RWPE2 (cell line): ENCODE data around the gene PLAC1.
A peak's percentile ranks its signal among the peaks of the same experiment; 100 is the strongest.

Source experiments
- ATAC-seq: fragments of 200-7000 bp; cut with Tn5 transposase; 3 replicates; pipeline ENCODE4 v1.9.1; 2021; ENCODE audit warnings: low read depth
- DNase-seq: peaks from one replicate; pipeline ENCODE4 v3.0.0-alpha.2; 2020; ENCODE audit warnings: low spot score
- H3K27ac ChIP-seq: fragments of 450-650 bp; 2 replicates; pipeline ENCODE4 v1.5.1; 2017; ENCODE audit warnings: mild to moderate bottlenecking; ENCODE audit not compliant: poor library complexity, severe bottlenecking
- H3K27me3 ChIP-seq: fragments of 250-450 bp; sonication (Bioruptor Pico); 2 replicates; pipeline ENCODE4 v1.5.1; 2021; ENCODE audit warnings: mild to moderate bottlenecking, moderate library complexity; ENCODE audit not compliant: insufficient read depth, poor library complexity, severe bottlenecking
- H3K36me3 ChIP-seq: fragments of 250-450 bp; sonication (Bioruptor Pico); 2 replicates; pipeline ENCODE4 v1.5.1; 2020; ENCODE audit warnings: low read depth, mild to moderate bottlenecking, moderate library complexity
- H3K4me1 ChIP-seq: fragments of 250-450 bp; sonication (Bioruptor Pico); 2 replicates; pipeline ENCODE4 v1.5.1; 2021; ENCODE audit warnings: mild to moderate bottlenecking, moderate library complexity; ENCODE audit not compliant: insufficient read depth, poor library complexity, severe bottlenecking
- H3K4me3 ChIP-seq: fragments of 250-450 bp; sonication (Bioruptor Pico); 2 replicates; pipeline ENCODE4 v1.5.1; 2021; ENCODE audit warnings: mild to moderate bottlenecking, moderate library complexity; ENCODE audit not compliant: severe bottlenecking
- H3K9me3 ChIP-seq: fragments of 250-450 bp; sonication (Bioruptor Pico); 2 replicates; pipeline ENCODE4 v1.5.1; 2021; ENCODE audit warnings: mild to moderate bottlenecking, moderate library complexity; ENCODE audit not compliant: severe bottlenecking
- TF ChIP-seq, protein P1 (sequence below): fragments of 450-650 bp; IDR thresholded peaks from one replicate; pipeline ENCODE4 v1.5.1; 2017; ENCODE audit warnings: mild to moderate bottlenecking, moderate library complexity; ENCODE audit not compliant: poor library complexity, severe bottlenecking

The PLAC1 gene

DNA sequence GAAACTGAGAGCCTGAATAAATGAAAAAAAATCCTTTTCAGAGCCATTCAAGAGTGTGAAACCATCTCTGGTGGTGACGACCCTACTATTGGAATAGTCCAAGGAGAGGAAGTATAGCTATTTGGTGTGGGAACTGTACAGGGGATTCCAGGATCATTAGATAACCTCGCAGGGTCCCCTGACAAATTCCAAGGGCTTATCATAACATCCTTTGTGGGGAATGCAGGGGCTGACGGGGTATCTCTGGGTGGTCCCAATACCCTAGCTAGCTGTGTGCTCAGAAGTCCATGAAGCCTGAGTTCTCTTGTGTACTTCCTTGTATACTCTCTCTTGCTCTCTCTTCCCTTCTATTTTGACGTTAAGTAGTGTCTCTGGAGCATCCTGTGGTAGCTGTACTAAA, 13.8 kb upstream of the PLAC1 start:
- ATAC-seq = no peak
- peaks cover 38% of the 10 kb centered on the region for H3K4me1 ChIP-seq
- TF ChIP-seq, protein P1, sequence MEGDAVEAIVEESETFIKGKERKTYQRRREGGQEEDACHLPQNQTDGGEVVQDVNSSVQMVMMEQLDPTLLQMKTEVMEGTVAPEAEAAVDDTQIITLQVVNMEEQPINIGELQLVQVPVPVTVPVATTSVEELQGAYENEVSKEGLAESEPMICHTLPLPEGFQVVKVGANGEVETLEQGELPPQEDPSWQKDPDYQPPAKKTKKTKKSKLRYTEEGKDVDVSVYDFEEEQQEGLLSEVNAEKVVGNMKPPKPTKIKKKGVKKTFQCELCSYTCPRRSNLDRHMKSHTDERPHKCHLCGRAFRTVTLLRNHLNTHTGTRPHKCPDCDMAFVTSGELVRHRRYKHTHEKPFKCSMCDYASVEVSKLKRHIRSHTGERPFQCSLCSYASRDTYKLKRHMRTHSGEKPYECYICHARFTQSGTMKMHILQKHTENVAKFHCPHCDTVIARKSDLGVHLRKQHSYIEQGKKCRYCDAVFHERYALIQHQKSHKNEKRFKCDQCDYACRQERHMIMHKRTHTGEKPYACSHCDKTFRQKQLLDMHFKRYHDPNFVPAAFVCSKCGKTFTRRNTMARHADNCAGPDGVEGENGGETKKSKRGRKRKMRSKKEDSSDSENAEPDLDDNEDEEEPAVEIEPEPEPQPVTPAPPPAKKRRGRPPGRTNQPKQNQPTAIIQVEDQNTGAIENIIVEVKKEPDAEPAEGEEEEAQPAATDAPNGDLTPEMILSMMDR = no peak
- no peaks in the 10 kb centered on the region for H3K9me3 ChIP-seq
- H3K27ac ChIP-seq = peak overlapping the region; percentile 97
- no peak for DNase-seq
- H3K36me3 ChIP-seq = no peaks in the 10 kb centered on the region
- H3K4me3 ChIP-seq = no peak overlapping the region
- H3K27me3 ChIP-seq = no peaks in the 10 kb centered on the region

DNA sequence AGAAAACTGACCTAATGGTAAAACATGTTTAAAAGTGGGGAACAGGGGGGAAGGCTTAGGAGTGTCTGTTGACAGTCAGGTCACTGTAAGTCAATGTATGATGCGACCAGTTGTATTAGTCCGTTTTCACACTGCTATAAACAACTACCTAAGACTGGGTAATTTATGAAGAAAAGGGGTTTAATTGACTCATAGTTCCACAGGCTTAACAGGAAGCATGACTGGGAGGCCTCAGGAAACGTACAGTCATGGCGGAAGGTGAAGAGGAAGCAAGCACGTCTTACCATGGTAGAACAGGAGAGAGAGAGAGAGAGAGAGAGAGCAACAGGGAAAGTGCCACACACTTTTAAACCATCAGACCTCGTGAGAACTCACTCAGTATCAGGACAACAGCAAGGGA, 13.0 kb upstream of the PLAC1 start:
- TF ChIP-seq, protein P1 = no peak
- H3K4me1 ChIP-seq = peaks cover 32% of the 10 kb centered on the region
- no peak for ATAC-seq
- no peaks in the 10 kb centered on the region for H3K27me3 ChIP-seq
- no peaks in the 10 kb centered on the region for H3K9me3 ChIP-seq
- no peaks in the 10 kb centered on the region for H3K36me3 ChIP-seq
- DNase-seq = no peak
- H3K4me3 ChIP-seq = no peak overlapping the region
- peak overlapping the region; percentile 97 for H3K27ac ChIP-seq

DNA sequence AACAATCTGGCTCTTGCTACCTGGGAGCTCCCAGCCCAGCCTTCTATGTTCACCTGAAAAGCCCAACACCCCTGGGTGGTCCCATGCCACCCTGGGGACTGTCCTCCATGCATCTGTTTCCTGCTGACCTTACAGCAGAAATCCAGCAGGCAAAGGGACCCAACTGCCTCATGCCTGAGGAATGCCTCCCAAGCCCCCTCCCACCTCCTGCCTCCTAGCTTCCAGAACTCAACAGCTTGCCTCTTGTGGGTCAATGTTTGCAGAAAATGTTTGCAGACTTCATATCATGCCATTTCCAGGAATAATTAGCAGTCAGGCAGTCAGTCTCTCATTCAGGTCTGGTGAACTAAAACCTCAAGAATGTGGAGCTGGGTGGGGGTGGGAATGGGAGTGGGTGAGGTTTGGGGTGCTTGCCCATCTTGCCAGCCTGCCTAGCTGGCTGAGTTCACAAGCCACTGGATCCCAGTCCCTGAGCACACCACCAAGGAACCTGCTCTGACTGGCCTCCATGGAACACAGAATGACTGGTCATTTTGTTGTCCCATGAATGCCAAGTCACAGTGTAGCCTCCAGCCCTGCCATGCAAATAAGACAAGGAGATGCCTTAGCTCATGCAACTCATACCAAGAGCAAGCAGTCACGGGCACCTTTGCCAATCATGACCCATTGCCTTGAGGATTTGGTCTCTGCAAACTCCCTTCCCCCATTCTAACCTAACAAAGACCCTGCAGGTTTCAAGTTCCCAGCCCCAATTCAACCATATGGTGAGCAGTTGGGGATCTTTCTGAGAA, 12.1 kb upstream of the PLAC1 start:
- peak; percentile 64 for DNase-seq
- ATAC-seq = peak; percentile 77
- Histone ChIP-seq H3K4me3 (no peak overlapping the region), H3K9me3 (no peaks in the 10 kb centered on the region), H3K4me1 (peaks cover 26% of the 10 kb centered on the region), H3K36me3 (no peaks in the 10 kb centered on the region), H3K27ac (peak overlapping the region; percentile 97), H3K27me3 (no peaks in the 10 kb centered on the region)
- TF ChIP-seq, protein P1 = no peak

DNA sequence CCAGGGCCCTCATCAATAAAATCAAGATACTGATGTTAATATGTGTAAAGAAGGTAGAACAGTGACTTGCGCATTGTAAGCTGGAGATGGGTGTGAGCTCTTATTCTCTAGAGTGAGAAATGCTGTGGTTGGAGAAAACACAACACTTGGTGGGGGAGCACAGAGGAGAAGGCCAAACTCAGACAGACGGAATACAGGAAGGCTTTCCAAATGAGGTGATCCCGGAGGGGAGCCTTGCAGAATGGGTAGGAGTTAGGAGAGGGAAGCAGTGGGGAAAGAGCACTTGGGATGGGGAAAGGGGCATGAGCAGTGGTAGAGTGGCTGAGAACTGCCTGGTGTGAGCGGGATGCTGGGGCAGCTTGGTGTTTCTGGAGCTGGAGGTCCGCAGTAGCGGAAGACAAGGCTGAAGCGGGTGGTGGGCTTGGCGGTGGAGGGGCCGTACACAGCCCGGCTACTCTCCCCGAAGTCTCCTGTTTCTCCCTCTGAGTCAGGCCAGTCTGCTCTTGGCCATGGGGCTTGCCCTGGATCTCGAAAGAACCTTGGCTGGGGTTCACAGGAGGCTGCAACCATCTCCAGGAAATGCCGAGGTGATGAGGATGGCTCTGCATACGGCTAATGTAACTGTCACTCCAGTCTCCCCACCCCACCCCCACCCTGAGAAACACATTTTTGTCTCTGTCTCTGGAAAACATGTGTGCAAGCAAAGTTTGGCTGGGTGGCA, 11.3 kb upstream of the PLAC1 start:
- Histone ChIP-seq H3K9me3 (no peaks in the 10 kb centered on the region), H3K4me3 (no peak overlapping the region), H3K36me3 (no peaks in the 10 kb centered on the region), H3K27me3 (no peaks in the 10 kb centered on the region), H3K27ac (peak overlapping the region; percentile 97), H3K4me1 (peaks cover 26% of the 10 kb centered on the region)
- TF ChIP-seq, protein P1 = no peak
- peak; percentile 69 for DNase-seq
- ATAC-seq = peak; percentile 82

DNA sequence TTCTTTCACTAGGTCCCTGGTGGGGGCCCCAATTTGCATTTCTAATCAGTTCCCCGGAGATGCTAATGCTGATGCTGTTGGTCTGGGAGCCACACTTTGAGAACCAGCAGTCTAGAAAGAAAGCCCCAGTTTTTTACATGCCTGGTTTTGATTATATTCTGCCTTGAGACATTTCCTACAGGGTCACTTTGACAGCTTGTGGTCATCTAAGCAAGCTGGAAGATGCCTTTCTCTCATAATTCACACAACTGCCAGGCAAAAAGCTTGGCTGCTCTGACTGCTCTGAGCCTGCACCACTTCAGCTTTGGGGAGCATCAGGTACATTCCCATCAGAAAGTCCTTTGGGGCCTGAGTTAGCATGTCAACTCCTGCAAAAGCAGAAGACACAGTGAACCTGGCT, 5.9 kb upstream of the PLAC1 start:
- ATAC-seq (no peak), DNase-seq (no peak)
- TF ChIP-seq, protein P1 = no peak
- Histone ChIP-seq H3K4me3 (no peak overlapping the region), H3K27me3 (no peaks in the 10 kb centered on the region), H3K9me3 (no peaks in the 10 kb centered on the region), H3K27ac (no peak overlapping the region), H3K4me1 (peaks cover 8% of the 10 kb centered on the region), H3K36me3 (no peaks in the 10 kb centered on the region)
